Measurements from ENCODE around the gene SYCP2.
"Not testable (repeated sequence)": the region's sequence is repeated elsewhere in the genome, so short reads cannot be mapped to it uniquely, and the experiment has no call there.

The SYCP2 gene

GRCh38 chr20:59890035-59890434, 43.4 kb downstream of the SYCP2 start:
- not testable (repeated sequence) for DNase-seq

- no peak for DNase-seq
Observed at GRCh38 chr20:59888050-59888449, 45.4 kb downstream of the SYCP2 start.

- no peak for DNase-seq
Observed at GRCh38 chr20:59884494-59884893, 48.9 kb downstream of the SYCP2 start.

DNA sequence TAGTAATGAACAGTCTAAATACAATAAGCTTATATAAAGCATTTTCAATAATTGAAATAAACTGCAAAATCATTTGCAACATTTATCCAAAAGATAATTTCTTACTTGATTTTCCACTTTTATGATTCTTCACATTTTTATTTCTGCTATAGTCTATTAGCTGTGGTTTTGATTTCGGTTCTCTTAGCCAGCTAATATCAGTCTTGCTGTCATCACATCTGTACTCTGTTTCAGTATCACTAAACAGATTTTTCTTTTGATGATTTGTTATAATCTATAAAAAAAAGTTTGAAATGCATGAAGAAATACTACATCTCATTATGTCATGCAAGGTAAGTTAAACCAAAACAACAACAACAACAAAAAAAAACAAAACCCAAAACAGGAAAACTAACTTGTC, 53.2 kb downstream of the SYCP2 start:
- no peak for DNase-seq

DNA sequence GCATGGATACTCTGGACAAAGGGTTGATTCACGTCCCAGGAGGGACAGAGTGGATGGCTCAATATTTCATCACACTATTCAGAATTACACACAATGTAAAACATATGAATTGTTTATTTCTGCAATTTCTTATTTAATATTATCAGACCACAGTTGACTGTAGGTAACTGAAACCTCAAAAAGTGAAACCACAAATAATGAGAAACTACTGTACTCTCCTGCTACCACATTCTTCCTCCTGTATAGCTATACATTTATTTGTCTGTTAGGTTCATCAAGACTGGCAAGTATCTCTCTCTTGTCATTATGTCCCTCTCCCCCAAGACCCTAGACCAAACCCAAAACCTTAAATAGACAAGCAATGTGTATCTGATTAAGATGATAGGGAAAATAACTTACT, 60.0 kb downstream of the SYCP2 start:
- DNase-seq, result no peak

DNA sequence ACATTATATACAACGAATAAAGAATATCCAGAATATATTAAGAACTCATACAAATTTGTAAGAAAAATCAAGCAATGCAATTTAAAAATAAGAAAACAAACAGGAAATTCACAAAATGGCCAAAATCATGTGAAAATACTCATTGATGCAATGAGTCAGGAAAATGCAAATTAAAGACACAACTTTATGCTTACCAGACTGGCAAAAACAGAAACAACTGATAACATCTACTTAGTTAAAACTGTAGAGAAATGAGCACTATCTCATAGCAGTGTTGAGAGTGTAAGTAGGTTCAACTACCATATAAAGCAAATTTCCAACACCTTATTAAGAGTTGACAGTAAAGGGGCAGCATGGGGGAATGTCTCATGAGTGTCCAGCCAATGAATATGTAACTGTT, 62.3 kb downstream of the SYCP2 start:
- no peak for DNase-seq

DNA sequence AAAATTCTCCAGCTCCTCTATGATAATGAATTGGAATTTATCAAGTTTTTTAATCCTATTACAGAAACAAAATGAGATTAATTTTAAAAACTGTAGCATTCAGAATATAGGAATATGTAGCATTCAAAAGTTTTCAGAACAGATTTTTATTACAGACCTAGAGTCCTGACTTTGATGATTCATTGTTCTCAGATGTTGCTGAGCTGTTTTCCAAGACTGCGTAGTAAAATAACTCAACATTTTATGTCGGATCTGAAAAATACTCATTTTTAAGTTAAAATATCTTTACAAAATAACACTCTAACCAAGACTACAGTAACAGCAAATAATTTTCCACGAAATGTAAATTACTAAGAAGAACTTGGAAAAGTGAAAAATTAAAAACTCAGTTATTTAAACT, 67.1 kb downstream of the SYCP2 start:
- no peak for DNase-seq

- no peak for DNase-seq
Observed at GRCh38 chr20:59864726-59865125, 68.7 kb downstream of the SYCP2 start.

DNA sequence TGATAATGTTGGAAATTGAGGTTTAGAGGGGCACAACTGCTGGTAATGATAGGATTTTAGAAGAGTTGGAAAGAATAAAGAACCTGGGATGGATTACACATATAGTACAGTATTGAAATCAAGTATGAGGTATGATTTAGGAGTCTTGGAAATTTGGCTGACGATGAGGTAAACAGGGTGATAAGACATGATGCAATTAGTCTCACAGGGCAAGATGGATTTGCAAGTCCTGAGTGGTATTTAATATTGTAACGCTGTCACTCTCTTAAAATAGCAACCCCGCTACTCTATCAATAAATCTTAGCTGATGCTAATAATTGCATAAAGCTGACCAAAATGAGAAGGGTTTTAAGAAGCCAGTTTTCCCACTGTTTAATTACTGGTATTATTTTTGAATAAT, 70.4 kb downstream of the SYCP2 start:
- no peak for DNase-seq

DNA sequence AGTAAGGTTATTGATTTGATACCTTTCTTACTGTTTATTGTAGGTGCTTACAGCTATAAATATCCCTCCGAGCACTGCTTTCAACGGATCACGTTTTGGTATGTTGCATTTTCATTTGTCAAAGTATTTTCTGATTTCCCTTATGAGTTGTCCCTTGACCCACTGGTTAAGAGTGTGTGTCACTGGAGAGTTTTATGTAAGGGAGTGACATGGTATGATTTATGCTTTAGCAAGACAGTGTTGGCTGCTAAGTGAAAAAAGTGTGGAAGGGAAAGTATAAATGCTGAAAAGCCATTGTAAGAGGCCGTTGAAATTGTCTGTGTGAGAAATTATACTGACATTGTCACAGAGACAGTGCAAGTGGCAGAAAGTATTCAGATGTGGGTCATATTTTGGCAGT, 72.0 kb downstream of the SYCP2 start:
- no peak for DNase-seq

GRCh38 chr20:59858425-59858824, 75.0 kb downstream of the SYCP2 start:
- no peak for DNase-seq

DNA sequence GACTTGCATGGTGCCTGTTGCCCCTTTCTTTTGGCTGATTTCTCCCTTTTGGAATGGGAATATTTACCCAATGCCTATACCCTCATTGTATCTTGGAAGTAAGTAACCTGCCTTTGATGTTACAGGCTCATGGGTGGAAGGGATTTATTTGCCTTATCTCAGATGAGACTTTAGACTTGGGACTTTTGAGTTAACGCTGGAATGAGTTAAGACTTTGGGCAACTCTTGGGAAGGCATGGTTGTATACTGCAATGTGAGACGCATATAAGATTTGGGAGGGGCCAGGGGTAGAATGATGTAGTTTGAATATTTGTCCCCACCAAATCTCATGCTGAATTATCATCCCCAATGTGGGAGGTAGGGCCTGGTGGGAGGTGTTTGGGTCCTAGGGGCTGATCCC, 75.5 kb downstream of the SYCP2 start:
- DNase-seq, result no peak

- not testable (repeated sequence) for DNase-seq
Observed at GRCh38 chr20:59856941-59857340, 76.5 kb downstream of the SYCP2 start.

- DNase-seq, result not testable (repeated sequence)
Observed at GRCh38 chr20:59856526-59856925, 76.9 kb downstream of the SYCP2 start.

- no peak for DNase-seq
Observed at GRCh38 chr20:59850018-59850641, 83.3 kb downstream of the SYCP2 start.

DNA sequence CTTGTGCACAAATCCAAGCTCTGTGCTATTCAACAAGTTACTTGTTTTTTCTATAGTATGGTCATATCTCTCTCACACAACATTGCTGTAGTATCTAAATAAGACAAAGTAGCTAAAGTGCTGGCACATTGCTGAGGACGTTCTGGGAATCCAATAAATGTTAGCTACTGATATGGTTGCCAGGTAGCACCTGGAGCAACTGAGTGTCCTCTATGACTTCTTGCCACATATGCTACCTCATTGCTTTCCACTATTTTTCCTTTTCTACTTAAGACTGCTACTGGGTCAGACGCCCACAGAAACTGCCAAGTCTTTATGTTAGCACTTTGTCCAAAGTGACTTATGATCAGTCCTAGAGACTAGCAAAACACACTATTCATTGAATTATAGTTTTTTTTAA, 85.3 kb downstream of the SYCP2 start:
- DNase-seq, result no peak

GRCh38 chr20:59845472-59845871, 88.0 kb downstream of the SYCP2 start:
- no peak for DNase-seq

DNA sequence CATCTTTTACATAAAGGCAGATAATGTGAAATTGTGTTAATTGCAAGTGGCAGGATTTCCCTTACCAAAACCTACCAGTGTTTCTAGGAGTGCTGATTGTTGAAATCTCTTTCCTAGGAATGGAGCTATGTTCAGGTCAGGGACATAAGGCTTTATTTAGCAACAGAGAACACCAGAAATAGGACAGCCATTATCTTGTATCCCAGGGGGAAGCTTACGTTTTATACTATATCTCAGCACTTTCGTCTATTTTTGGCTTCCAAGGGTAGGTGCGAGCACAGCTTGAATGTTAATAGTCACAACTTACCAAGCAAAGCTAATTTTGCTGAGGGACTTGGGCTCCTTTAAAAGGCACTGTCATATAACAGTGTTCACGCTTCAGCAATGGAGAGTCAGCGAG, 94.0 kb downstream of the SYCP2 start:
- no peak for DNase-seq

DNA sequence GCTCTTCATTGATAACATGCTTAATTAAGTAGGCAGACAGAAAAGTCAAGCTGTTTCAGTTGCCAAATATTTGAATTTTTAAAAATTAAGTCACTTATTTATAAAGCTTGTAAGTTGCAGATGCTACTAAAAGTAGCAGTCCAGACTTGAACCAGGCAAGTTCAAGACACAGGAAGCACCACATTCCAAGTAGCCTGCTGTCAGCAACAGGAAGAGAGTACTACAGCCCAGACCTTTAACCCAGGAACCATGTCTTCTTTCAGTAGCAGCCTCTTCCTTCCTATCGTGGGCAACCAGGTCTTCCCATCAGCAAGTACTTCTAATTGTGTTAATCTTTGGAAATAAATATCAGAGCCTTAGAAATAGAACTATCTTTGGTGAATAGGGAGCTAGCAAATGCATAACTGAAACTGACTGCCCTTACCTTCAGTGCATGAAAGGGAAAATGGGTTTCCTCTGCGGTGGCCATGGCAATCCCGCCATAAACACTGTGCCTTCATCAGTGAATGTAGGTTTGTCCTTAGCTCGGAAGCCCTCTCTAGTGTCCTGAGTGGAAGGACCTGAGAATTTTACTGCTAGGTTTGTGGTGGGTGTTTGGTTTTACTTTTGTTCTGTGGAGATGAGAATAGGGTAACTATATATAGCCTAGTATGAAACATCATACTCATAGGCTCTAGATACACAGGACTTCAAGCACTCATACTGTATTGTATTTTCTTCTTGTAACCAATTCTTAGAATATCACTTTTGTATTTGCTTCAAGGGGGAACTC, 95.6 kb downstream of the SYCP2 start:
- DNase-seq, result no peak

DNA sequence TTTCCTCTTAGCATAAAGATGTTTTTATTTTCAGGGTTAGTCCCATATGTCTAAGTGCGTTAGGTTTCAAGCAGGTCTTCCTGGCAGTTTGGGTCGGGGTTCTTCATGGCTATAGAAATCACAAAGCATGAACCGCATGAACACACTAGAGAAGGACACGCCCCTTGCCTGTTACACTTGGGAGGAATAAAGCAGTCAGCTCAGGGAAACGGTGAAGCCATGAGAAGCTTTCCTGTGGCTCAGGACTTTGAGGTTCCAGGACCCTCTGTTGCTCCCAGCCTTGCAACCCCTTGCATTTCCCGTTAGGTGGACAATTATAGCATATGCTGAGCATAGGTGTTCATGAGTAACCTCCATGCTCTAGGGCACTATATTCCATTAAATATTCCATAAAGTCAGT, 96.7 kb downstream of the SYCP2 start:
- DNase-seq, result no peak

DNA sequence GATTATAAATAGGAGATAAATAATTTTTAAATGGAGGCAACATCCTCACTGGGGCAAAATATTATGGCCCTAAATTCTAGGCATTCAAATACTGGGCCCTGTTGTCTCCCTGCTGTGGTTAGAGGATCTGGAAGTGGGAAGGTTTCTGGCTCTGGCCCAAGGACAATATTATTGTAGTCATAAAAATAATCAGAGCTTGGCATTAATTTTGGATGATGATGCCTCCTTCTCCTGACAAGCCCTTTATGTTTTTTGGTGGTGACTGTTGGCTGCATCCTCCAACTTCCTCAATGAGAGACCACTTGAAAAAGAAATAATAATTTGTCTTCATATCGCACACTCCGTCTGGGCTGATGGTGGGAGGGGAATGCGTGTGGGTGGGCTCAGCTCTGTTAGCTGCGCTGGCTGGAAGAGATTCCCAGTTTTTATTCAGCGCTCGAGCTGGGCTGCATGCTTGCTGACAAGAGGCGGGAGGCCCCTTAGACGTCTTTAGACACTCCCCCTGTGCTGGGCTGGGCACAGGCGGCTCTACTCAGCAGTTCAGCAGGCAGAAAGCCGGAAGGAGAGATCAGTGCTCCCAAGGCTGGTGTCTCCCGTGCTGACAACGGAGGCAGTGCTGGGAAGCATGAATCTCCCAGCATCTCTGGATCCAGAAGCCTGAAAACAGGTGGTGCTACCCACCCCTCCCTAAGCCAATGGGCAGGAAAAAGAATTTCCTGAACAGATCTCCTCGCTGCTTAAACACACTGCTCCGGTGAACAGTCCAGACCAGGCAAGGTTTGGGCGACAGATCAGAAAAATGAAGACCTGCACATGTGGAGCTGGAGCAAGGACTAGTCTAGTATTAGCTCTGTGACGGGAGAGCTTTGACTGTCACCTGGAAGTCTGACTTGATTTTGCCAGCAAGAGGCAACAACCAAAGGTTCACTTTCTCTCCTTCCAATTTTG, 97.7 kb downstream of the SYCP2 start:
- no peak for DNase-seq

GRCh38 chr20:59835057-59835447, 98.4 kb downstream of the SYCP2 start:
- no peak for DNase-seq

Measured in GOT3 (cell line).